Measurements from ENCODE around the gene SEPTIN3.
"Not testable (repeated sequence)": the region's sequence is repeated elsewhere in the genome, so short reads cannot be mapped to it uniquely, and the experiment has no call there.

The SEPTIN3 gene

GRCh38 chr22:41943661-41944209, 25.5 kb upstream of the SEPTIN3 start:
- no peak for DNase-seq

DNA sequence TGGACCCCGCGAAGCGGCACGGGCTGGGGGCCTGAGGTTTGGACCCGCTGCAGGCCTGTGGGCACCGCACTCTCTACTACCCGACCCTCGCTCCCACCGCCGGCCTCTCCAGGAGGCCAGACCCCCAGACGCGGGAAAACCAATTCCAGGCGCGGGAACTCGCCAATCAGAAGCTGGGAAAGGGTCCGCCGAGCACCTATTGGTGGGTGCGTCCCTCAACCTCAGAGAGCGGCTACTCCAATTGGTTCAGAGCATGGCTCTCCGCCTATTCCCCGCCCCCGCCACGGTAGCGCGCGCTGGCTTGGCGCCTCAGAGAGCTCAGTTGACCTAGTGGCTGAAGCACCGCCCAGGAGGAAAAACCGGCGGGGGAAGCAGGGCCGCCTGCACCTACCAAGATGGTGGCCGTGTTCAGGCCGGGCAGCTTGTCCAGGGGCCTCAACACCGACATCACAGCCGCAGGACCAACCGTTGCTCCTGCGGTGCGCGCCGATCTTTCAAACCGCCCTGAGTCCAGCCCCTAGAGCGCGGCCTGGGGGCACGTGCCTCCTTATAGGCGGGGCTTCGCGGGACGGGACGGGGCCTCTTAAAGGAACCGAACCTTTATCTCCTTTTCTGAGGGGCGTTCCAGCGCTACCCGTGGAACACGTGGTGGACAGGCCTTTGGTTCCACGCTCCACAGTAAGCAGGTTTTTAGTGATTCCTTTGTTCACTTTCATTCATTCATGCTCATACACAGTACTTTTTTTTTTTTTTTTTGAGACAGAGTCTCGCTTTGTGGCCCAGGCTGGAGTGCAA, 22.4 kb upstream of the SEPTIN3 start, which contains the start of gene CENPM:
Gene CENPM, minus strand, starts transcription at position 524 of the 795 bp plus-strand sequence. Its CDS starts 76 bp downstream, at position 448.
- peak; percentile 86 for DNase-seq

DNA sequence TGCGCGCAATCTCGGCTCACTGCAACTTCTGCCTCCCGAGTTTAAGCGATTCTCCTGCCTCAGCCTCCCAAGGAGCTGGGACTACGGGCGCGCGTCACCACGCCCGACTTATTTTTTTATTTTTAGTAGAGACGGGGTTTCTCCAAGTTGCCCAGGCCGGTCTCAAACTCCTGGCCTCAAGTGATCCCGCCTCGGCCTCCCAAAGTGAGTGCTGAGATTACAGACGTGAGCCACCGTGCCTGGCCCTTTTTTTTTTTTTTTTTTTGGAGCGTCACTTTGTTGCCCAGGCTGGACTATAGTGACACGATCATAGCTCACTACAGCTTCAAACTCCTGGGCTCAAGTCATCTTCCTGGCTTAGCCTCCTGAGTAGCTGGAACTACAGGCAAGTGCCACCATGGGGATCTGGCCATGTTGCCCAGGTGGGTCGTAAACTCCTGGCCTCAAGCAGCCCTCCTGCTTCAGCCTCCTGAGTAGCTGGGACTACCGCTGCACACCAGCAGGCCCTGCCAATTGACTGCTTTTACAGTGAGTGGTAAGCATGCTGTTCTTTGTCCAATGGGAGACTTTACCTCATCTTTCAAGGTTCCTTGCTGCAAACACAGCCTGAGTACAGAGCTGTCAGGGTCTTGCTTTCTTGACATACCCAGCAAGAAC, 21.7 kb upstream of the SEPTIN3 start:
- DNase-seq = no peak

- no peak for DNase-seq
Measured at GRCh38 chr22:41948142-41948541, 21.1 kb upstream of the SEPTIN3 start.

- not testable (repeated sequence) for DNase-seq
Measured at GRCh38 chr22:41948928-41949296, 20.3 kb upstream of the SEPTIN3 start.

- DNase-seq = peak; percentile 75
Measured at GRCh38 chr22:41949297-41949965, 19.8 kb upstream of the SEPTIN3 start.

DNA sequence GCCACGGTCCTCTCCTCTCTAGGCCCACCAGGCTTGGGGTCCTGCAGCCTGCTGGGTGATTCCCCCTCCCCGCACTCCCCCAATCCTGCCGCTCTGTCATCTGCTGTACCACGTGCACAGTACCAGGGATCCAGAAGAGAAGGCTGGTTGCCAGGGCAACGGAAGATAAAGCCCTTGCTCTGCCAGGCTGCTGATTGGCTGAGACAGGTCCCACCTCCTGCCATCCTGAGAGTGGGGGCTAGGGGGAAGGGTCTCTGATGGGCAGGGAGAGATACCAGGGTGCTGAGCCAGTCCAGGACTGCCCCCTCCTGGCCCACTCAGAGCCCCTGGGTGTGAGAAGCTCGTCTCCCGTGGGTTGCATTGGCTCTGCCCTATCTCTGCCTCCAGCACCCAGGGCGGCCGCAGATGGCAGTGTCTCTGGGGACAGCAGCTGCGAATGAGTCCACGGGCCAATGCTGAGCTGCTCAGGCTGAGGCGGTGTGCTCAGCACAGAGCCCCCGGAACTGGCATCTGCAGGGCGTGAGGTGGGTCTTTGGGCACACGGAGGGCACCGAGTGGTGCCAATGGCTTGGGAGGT, 17.3 kb upstream of the SEPTIN3 start, which contains the start of gene SMIM45:
Gene SMIM45, plus strand, starts transcription at position 253 of the 577 bp plus-strand sequence.
- DNase-seq = peak; percentile 72

DNA sequence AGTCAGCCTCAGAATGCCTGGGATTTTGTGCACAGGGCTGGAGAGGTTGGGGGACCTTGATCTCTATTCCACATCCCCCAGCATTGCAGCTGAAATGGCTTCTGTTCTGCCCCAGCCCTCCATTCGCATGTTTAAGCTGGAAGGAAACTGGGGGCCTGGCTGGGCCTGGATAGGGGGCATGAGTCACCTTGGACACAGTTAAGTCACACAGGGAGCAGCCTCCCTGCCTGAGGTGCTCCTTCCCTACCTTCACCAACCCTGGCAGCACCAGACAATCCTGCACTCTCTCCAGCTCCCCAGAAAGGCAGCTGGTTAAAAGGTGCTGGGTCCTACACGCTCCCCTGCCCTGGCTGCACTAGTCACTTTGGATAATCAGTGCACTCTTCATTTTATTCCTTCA, 16.5 kb upstream of the SEPTIN3 start:
- DNase-seq = no peak

DNA sequence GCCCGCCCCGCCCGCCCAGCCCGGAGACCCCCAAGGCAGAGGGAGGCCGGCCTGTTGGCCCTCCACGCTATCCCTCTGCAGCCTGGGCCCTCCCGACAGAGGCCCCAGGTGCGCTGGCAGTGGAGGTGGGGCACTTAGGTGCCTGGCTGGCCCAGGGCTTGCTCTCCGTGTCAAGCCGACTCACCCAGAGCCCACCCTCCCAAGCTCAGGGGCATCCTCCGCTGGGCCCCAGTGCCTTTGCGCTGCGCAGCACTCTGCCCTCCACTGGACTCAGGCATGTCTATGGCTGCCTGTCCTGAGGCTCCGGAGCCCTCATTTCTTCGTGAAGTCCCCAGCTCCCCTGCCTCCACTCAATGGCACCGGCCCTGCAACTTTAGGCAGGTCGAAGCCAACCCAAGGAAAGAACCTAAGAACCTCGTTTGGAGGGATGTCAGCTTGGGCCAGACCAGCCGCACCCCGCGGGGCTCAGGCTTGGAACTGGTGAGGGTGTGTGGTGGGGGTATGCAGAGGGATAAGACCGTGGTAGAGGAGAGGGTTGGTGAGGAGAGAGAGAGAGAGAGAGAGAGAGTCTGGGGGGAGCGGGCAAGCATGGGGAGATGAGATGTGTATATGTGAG, 11.2 kb upstream of the SEPTIN3 start:
- DNase-seq = no peak

DNA sequence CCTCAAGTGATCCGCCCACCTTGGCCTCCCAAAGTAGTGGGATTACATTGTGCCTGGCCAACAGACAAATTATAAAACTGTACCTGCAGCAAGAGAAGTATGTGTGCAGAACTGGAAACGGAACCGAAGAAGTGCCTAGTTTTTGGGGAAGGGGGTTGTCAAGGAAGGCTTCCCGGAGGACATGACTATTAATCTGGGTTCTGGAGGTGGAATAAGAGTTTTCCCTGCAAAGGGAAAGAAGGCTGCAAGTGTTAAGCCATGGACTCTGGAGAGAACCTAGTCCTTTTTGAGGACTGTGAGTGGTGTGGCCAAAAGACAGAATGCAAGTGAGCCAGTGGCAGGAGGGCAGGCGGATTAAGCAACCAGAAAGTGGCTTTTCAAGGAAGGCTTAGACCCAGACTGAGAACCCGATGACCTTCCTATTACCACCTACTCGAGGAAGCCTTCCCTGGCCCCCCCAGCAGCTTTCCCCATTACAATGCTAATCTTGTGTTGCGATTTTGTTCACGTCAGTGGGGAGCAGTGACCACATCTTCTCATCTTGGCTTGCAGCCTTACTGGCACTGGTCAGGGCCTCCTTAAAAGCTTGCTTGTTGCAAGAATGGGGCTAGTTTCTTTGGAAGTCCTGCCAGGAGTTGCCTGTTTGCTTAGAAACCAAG, 5.7 kb upstream of the SEPTIN3 start:
- DNase-seq = no peak

DNA sequence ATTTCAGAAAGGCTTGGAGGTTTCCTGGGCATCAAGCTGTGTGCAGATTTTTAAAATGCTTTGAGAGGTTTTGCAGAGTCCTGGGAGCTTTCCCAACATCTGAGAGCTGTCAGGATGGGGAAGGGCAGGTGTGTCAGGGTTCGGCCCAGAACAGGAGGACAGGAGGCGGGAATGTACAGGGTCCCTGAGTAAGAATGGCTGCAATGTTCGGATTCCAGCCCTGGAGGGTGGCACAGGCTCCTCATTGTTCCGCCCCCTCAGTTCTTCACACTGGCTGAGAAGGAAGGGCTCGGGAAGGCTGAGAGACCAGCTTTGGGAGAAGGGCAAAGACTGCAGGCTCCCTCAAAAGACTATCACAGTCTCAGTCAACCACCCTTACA, 5.1 kb upstream of the SEPTIN3 start:
- no peak for DNase-seq

DNA sequence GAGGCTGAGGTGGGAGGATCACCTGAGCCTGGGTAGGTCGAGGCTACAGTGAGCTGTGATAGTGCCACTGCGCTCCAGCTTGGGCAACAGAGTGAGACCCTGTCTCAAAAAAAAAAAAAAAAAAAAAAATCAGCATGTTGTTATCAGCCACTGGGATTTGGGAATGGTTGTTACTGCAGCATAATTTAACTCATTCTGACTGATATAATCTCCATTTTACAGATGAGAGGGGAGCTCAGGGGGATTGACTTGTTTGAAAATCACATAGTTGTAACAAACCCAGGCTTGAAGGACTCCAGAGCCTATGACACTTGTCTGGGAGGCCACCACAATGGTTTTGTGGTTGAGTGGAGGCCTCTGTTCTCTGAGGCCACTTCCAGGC, 3.0 kb upstream of the SEPTIN3 start:
- no peak for DNase-seq

GRCh38 chr22:41966607-41967240, 2.5 kb upstream of the SEPTIN3 start:
- peak; percentile 93 for DNase-seq

DNA sequence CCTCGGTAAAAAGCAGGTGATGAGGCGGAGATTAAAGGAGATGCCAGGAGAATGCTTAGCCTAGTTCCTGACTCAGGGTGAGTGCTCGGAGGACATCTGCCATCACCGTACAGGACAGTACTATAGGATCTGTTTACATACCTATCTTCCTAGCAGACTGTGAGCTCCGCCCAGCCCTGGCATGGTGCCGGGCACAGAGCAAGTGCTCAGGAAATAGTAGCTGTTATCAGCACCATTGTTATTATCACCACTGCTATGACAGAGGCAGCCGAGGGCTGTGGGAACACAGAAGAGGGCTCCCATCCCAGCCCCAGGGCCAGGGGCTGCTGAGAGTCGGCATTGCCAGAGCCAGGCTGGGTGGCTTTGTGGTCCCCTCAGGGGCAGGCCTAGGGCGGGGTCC, 642 bp upstream of the SEPTIN3 start:
- no peak for DNase-seq

- no peak for DNase-seq
Measured at GRCh38 chr22:41970601-41971000, 1.4 kb downstream of the SEPTIN3 start.

DNA sequence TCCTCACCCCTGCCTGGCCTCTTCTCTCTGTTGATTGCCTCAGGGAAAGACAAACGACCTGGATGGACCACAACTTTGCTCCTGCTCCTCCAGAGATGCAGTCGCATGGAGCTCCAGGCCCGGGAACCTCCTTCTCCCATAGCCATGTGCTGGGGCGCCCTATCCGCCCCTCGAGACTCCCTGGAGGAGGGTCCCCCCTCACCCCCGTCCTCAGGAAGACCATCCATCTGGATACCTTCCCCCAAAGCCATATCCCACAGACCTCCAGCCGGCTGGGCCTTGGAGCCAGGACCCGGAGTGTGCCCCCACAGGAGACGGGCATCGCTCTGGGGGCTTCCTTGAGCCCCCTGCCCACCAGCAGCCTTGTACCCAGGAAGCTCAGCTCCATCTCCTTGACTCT, 2.2 kb downstream of the SEPTIN3 start:
- no peak for DNase-seq

- DNase-seq = no peak
Measured at GRCh38 chr22:41974691-41975290, 5.5 kb downstream of the SEPTIN3 start.

DNA sequence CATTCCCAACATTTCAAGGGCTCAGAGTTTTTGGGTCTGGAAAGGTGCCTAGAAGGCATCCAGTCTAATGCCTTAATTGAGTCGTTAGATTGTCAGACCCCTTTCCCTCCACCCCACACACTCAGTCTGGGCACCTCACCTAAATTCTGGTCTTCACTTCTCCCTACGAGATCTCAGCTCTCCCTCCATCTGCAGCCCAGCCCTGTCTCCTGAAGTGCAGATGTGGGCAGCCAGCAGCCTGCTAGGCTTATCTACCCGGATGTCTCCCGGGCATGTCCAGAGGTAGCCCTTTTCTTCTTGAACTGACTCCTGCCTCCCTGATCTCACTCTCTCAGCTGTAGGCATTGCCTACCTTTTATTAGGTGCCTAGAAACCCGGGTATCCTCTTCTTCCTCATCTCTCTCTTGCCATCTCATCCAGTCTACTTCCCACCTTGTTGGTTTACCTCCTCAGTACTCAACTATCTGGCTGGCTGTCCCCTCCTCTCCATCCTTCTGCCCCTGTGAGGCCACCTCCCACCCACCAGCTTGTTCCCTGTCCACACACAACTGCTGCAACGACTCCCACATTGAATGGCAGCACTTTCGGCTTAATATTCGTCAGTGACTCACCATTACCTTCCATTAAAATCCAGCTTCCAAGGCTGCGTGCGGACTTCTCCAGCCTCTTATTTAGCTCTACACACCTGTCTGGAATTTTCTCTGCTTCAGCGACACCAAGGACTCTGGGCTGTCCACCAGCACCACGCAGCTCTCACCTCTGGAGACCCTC, 6.2 kb downstream of the SEPTIN3 start:
- no peak for DNase-seq

GRCh38 chr22:41976070-41976901, 7.0 kb downstream of the SEPTIN3 start:
- no peak for DNase-seq
